Uterus (tissue), 4 donors: ENCODE measurements around the gene RNF126. TPM values are rescaled to one million over a fixed set of nuclear protein-coding genes. Genes with fewer than 3 reads are reported as not detected.

Experiments
- DNase-seq, 2 donors: peaks; one replicate each; pipeline ENCODE4 v3.0.0-alpha.2; 2019 to 2020
- H3K27ac ChIP-seq, 2 donors: fragments of 200-600 bp; sonication (generic); 1 replicate in 1 of 2; 2 replicates in 1 of 2; pipeline ENCODE4 v1.5.1; 2016 to 2018
- H3K27me3 ChIP-seq, 2 donors: fragments of 200-600 bp; sonication (generic); one replicate each; pipeline ENCODE4 v1.5.1; 2018 to 2019; ENCODE audit warnings: control low read depth in 1 of 2
- H3K36me3 ChIP-seq, 2 donors: fragments of 200-600 bp; sonication (generic); one replicate each; pipeline ENCODE4 v1.5.1; 2019; ENCODE audit warnings: control low read depth in 1 of 2
- H3K4me1 ChIP-seq, 2 donors: fragments of 200-600 bp; sonication (generic); one replicate each; pipeline ENCODE4 v1.5.1; 2018 to 2019; ENCODE audit warnings: control low read depth in 1 of 2
- H3K4me3 ChIP-seq, 2 donors: fragments of 200-600 bp; sonication (generic); 1 replicate in 1 of 2; 2 replicates in 1 of 2; pipeline ENCODE4 v1.5.1; 2018 to 2019; ENCODE audit warnings: mild to moderate bottlenecking in 1 of 2
- H3K9me3 ChIP-seq, 2 donors: fragments of 200-600 bp; sonication (generic); one replicate each; pipeline ENCODE4 v1.5.1; 2019; ENCODE audit warnings: control low read depth in 1 of 2
- POLR2A ChIP-seq, 2 donors: fragments of 450-650 bp; IDR thresholded peaks; one replicate each; pipeline ENCODE4 v1.6.1; 2016; ENCODE audit warnings: antibody characterized with exemption in 2 of 2, mild to moderate bottlenecking in 1 of 2, moderate library complexity in 1 of 2
- intact Hi-C: fragments of 100-400 bp; cut with DNase I; formaldehyde crosslinking; loops from one replicate; pipeline ENCODE4 v1.15.1; 2023; ENCODE audit warnings: low total_unique reads
- total RNA-seq, 4 donors: library from RNA; depleted of rRNA in 3 of 4; stranded (reverse); fragments of >200 nt in 3 of 4; gene quantifications; one replicate each; pipeline versions ENCODE4 v1.1.0 to v1.2.4, GENCODE V29; 2014 to 2023
- TF ChIP-seq, protein P1 (sequence below), 4 experiments: fragments of 200-600 bp in 2 of 4; fragments of 450-650 bp in 2 of 4; sonication (generic) in 2 of 4; IDR thresholded peaks; one replicate each; pipeline ENCODE4 v1.5.1; 2016 to 2019; ENCODE audit warnings: antibody characterized with exemption in 4 of 4, mild to moderate bottlenecking in 2 of 4, moderate library complexity in 1 of 4
- donor health status: DM: yes; HTN: yes; CAD: no.

Gene RNF126
- total RNA-seq, 4 donors from 2014 or later: 9.5 to 44.3 (median 18.2) TPM

GRCh38 chr19:664913-665443, 2.0 kb upstream of the RNF126 start:
- Histone ChIP-seq H3K4me3 (no peak overlapping the region), H3K4me1 (peaks cover 0 to 21% of the 10 kb centered on the region in 2 donors), H3K27me3 (no peaks in the 10 kb centered on the region), H3K27ac (no peak overlapping the region), H3K9me3 (no peaks in the 10 kb centered on the region), H3K36me3 (no peaks in the 10 kb centered on the region)
- DNase-seq: peak; percentile 79 to 83
- intact Hi-C loops: loop anchor here (5.0 kb wide), 1 partner anchor 67 kb away; no protein-coding TSS in a partner anchor
- TF ChIP-seq, protein P1, sequence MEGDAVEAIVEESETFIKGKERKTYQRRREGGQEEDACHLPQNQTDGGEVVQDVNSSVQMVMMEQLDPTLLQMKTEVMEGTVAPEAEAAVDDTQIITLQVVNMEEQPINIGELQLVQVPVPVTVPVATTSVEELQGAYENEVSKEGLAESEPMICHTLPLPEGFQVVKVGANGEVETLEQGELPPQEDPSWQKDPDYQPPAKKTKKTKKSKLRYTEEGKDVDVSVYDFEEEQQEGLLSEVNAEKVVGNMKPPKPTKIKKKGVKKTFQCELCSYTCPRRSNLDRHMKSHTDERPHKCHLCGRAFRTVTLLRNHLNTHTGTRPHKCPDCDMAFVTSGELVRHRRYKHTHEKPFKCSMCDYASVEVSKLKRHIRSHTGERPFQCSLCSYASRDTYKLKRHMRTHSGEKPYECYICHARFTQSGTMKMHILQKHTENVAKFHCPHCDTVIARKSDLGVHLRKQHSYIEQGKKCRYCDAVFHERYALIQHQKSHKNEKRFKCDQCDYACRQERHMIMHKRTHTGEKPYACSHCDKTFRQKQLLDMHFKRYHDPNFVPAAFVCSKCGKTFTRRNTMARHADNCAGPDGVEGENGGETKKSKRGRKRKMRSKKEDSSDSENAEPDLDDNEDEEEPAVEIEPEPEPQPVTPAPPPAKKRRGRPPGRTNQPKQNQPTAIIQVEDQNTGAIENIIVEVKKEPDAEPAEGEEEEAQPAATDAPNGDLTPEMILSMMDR (IDR thresholded peaks at IDR 0.05): peak; percentile 96 to 98 (median 98)
- TF ChIP-seq POLR2A (IDR thresholded peaks at IDR 0.05): no peak

GRCh38 chr19:663682-664117, 686 bp upstream of the RNF126 start:
- DNase-seq: no peak
- intact Hi-C loops: no loop called here

GRCh38 chr19:662207-662961, 630 bp downstream of the RNF126 start:
- no peak for DNase-seq
- H3K4me1 ChIP-seq: peaks cover 0 to 34% of the 10 kb centered on the region in 2 donors
- H3K36me3 ChIP-seq: no peaks in the 10 kb centered on the region
- peak overlapping the region; percentile 63 to 84 for H3K27ac ChIP-seq
- intact Hi-C loops: no loop called here
- TF ChIP-seq POLR2A (IDR thresholded peaks at IDR 0.05): no peak
- TF ChIP-seq, protein P1 (IDR thresholded peaks at IDR 0.05): no peak
- H3K9me3 ChIP-seq: no peaks in the 10 kb centered on the region
- no peaks in the 10 kb centered on the region for H3K27me3 ChIP-seq
- H3K4me3 ChIP-seq: peak overlapping the region; percentile 47 to 91

More at GRCh38 chr19:663682-664117, 686 bp upstream of the RNF126 start:
- Histone ChIP-seq H3K27ac (peak overlapping the region; percentile 91 to 93), H3K4me1 (peaks cover 0 to 31% of the 10 kb centered on the region in 2 donors), H3K27me3 (no peaks in the 10 kb centered on the region), H3K36me3 (no peaks in the 10 kb centered on the region), H3K4me3 (peak overlapping the region; percentile 47 to 49), H3K9me3 (no peaks in the 10 kb centered on the region)
- TF ChIP-seq, protein P1 (IDR thresholded peaks at IDR 0.05): no peak
- TF ChIP-seq POLR2A (IDR thresholded peaks at IDR 0.05): no peak

DNA sequence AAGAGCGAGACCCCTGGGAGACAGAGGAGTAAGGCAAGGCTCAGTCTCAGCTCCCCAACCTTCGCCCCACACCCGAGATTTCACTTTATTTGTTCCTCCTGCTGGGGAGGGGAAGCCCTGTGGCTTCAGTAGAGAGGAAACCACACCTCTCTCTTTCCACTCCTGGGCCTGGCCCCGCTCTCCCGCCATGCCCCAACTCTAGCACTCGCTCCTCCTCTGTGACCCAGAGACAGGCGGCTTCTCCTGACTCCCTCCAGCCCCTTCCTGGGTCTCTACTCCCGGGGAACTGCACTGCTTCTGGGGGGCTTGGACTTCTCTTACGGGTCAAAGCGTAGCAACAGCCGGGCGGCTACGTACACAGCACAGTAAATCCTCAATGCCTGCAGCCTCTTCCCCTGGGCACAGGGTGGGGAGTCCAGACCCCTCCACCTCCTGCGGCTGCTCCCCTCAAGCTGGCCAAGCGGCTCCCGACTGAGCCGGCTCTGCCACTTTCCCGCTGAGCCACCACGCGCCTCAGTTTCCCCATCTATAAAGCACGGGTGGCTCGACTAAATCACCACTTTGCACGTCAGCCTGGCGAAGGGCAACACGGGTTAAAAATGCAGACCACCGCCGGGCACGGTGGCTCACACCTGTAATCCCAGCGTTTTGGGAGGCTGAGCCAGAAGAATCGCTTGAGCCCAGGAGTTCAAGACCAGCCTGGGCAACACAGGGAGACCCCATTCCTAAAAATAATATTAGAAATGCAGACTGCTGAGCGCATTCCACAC, 1.4 kb downstream of the RNF126 start:
- intact Hi-C loops: no loop called here

More for the DNA sequence above, 1.4 kb downstream of the RNF126 start:
- H3K4me3 ChIP-seq: peak overlapping the region; percentile 47 to 91
- no peaks in the 10 kb centered on the region for H3K9me3 ChIP-seq
- H3K36me3 ChIP-seq: no peaks in the 10 kb centered on the region
- H3K4me1 ChIP-seq: peaks cover 0 to 42% of the 10 kb centered on the region in 2 donors
- no peak for DNase-seq
- TF ChIP-seq POLR2A (IDR thresholded peaks at IDR 0.05): no peak
- TF ChIP-seq, protein P1 (IDR thresholded peaks at IDR 0.05): no peak
- peak overlapping the region; percentile 63 to 84 for H3K27ac ChIP-seq
- H3K27me3 ChIP-seq: no peaks in the 10 kb centered on the region
